ENCODE measurements around the gene DNAJC28. TPM values are rescaled to one million over a fixed set of nuclear protein-coding genes. Genes with fewer than 3 reads are reported as not detected.
"Not testable (repeated sequence)": the region's sequence is repeated elsewhere in the genome, so short reads cannot be mapped to it uniquely, and the experiment has no call there.

DNAJC28 gene
- total and polyA plus RNA-seq, 7 donors, result 1.6 to 3.7 (median 2.4) TPM

- DNase-seq, result no peak
- intact Hi-C loops (cut with DNase I), result no loop called here
- Histone ChIP-seq H3K9me3 (no peaks in the 10 kb centered on the region), H3K36me3 (peaks cover 0 to 85% (median 18%) of the 10 kb centered on the region in 4 donors), H3K27ac (no peak overlapping the region), H3K4me1 (no peaks in the 10 kb centered on the region), H3K4me3 (no peak overlapping the region), H3K27me3 (no peaks in the 10 kb centered on the region)
- no peak for TF ChIP-seq POLR2A (IDR thresholded peaks at IDR 0.05)
- no peak for TF ChIP-seq CTCF (IDR thresholded peaks at IDR 0.05)
- no peak for TF ChIP-seq POLR2AphosphoS5 (IDR thresholded peaks at IDR 0.05)
- no peak for TF ChIP-seq EP300 (IDR thresholded peaks at IDR 0.05)
- WGBS, 2 donors, result 71 to 82% methylated on average over 6 of the region's 6 CpGs
Observed at GRCh38 chr21:33455686-33456446, 35.6 kb downstream of the DNAJC28 start.

GRCh38 chr21:33452362-33452761, 39.2 kb downstream of the DNAJC28 start:
- 87 to 94% methylated on average over 3 of the region's 3 CpGs for WGBS, 2 donors
- no peak overlapping the region for H3K4me3 ChIP-seq
- DNase-seq, result no peak
- no peak for TF ChIP-seq CTCF (IDR thresholded peaks at IDR 0.05)
- no peak for TF ChIP-seq POLR2AphosphoS5 (IDR thresholded peaks at IDR 0.05)
- no peak for TF ChIP-seq POLR2A (IDR thresholded peaks at IDR 0.05)
- TF ChIP-seq EP300 (IDR thresholded peaks at IDR 0.05), result no peak
- H3K9me3 ChIP-seq, result no peaks in the 10 kb centered on the region
- no peaks in the 10 kb centered on the region for H3K4me1 ChIP-seq
- H3K27me3 ChIP-seq, result no peaks in the 10 kb centered on the region
- intact Hi-C loops (cut with DNase I), result no loop called here
- H3K27ac ChIP-seq, result no peak overlapping the region
- peaks cover 0 to 72% (median 19%) of the 10 kb centered on the region in 4 donors for H3K36me3 ChIP-seq

GRCh38 chr21:33451634-33452071, 39.9 kb downstream of the DNAJC28 start:
- Histone ChIP-seq H3K4me3 (no peak overlapping the region), H3K27me3 (no peaks in the 10 kb centered on the region), H3K36me3 (peaks cover 0 to 72% (median 18%) of the 10 kb centered on the region in 4 donors), H3K27ac (no peak overlapping the region), H3K9me3 (no peaks in the 10 kb centered on the region), H3K4me1 (no peaks in the 10 kb centered on the region)
- intact Hi-C loops (cut with DNase I), result no loop called here
- 21 to 73% methylated on average over 1 of the region's 1 CpG for WGBS, 2 donors
- no peak for TF ChIP-seq EP300 (IDR thresholded peaks at IDR 0.05)
- no peak for TF ChIP-seq POLR2AphosphoS5 (IDR thresholded peaks at IDR 0.05)
- TF ChIP-seq CTCF (IDR thresholded peaks at IDR 0.05), result no peak
- TF ChIP-seq POLR2A (IDR thresholded peaks at IDR 0.05), result no peak
- no peak for DNase-seq

- intact Hi-C loops (cut with DNase I), result loop anchor here (10.0 kb wide), 1 partner anchor 125 kb away; the partner anchor contains the start of gene IFNAR1
- Histone ChIP-seq H3K27ac (no peak overlapping the region), H3K9me3 (no peaks in the 10 kb centered on the region), H3K36me3 (peaks cover 0 to 53% (median 15%) of the 10 kb centered on the region in 4 donors), H3K27me3 (no peaks in the 10 kb centered on the region), H3K4me1 (peaks cover 0 to 7% (median 0%) of the 10 kb centered on the region in 4 donors), H3K4me3 (no peak overlapping the region)
- no peak for TF ChIP-seq POLR2A (IDR thresholded peaks at IDR 0.05)
- no peak for TF ChIP-seq EP300 (IDR thresholded peaks at IDR 0.05)
- no peak for TF ChIP-seq CTCF (IDR thresholded peaks at IDR 0.05)
- TF ChIP-seq POLR2AphosphoS5 (IDR thresholded peaks at IDR 0.05), result no peak
- 66 to 79% methylated on average over 4 of the region's 4 CpGs for WGBS, 2 donors
- no peak for DNase-seq
Observed at GRCh38 chr21:33449616-33450015, 41.9 kb downstream of the DNAJC28 start.

GRCh38 chr21:33446620-33447019, 44.9 kb downstream of the DNAJC28 start:
- 95 to 96% methylated on average over 6 of the region's 6 CpGs for WGBS, 2 donors
- intact Hi-C loops (cut with DNase I), result loop anchor here (2.0 to 10.0 kb wide), 2 partner anchors 122 to 248 kb away; partner anchors contain the start of gene IFNAR1
- peaks cover 0 to 15% (median 7%) of the 10 kb centered on the region in 4 donors for H3K4me1 ChIP-seq
- not testable (repeated sequence) for H3K27me3 ChIP-seq, H3K9me3 ChIP-seq, H3K27ac ChIP-seq, H3K4me3 ChIP-seq, DNase-seq
- H3K36me3 ChIP-seq, result peaks cover 0 to 28% (median 10%) of the 10 kb centered on the region in 4 donors

Data from sigmoid colon (tissue), 7 donors.